GDM1 (cell line): ENCODE results near the gene SART3.

Source experiments
- DNase-seq: peaks from one replicate; lab custom pipeline; 2025; lab: John Stamatoyannopoulos, UW

SART3 gene

GRCh38 chr12:108519558-108519957 is 41.4 kb downstream of the SART3 start:
- no peak for DNase-seq

GRCh38 chr12:108518716-108519496 is 42.1 kb downstream of the SART3 start:
- no peak for DNase-seq

GRCh38 chr12:108518101-108518715 is 42.8 kb downstream of the SART3 start:
- no peak for DNase-seq

- no peak for DNase-seq
Observed at GRCh38 chr12:108517288-108518100, 43.5 kb downstream of the SART3 start.

GRCh38 chr12:108516511-108517275 is 44.3 kb downstream of the SART3 start:
- no peak for DNase-seq

GRCh38 chr12:108515916-108516315 is 45.1 kb downstream of the SART3 start:
- DNase-seq, result no peak

GRCh38 chr12:108514973-108515814 is 45.8 kb downstream of the SART3 start, which contains the start of gene FICD:
FICD (plus strand) TSS chr12:108515277; CDS start chr12:108516973, 1,696 bp downstream.
- peak; percentile 98 for DNase-seq

GRCh38 chr12:108514468-108514972 is 46.5 kb downstream of the SART3 start:
- no peak for DNase-seq

- peak; percentile 49 for DNase-seq
Observed at GRCh38 chr12:108511633-108512540, 49.1 kb downstream of the SART3 start.

- DNase-seq, result no peak
Observed at GRCh38 chr12:108510836-108511235, 50.1 kb downstream of the SART3 start.

GRCh38 chr12:108509806-108510205 is 51.2 kb downstream of the SART3 start:
- DNase-seq, result no peak

GRCh38 chr12:108507971-108508642 is 52.9 kb downstream of the SART3 start:
- DNase-seq, result no peak

GRCh38 chr12:108505129-108505528 is 55.8 kb downstream of the SART3 start:
- DNase-seq, result no peak

GRCh38 chr12:108502922-108503321 is 58.1 kb downstream of the SART3 start:
- no peak for DNase-seq

GRCh38 chr12:108498136-108498535 is 62.8 kb downstream of the SART3 start:
- DNase-seq, result no peak

GRCh38 chr12:108495823-108496579 is 65.0 kb downstream of the SART3 start:
- no peak for DNase-seq

- DNase-seq, result no peak
Observed at GRCh38 chr12:108495054-108495453, 65.9 kb downstream of the SART3 start.

GRCh38 chr12:108491256-108491655 is 69.7 kb downstream of the SART3 start:
- DNase-seq, result no peak
